ENCODE data around the gene GSTO2. TPM values are rescaled to one million over a fixed set of nuclear protein-coding genes. Genes with fewer than 3 reads are reported as not detected.
A peak's percentile ranks its signal among the peaks of the same experiment; 100 is the strongest.

GSTO2 gene
- total RNA-seq, 4 donors from 2014 or later = 1.9 to 17.1 (median 10.6) TPM

DNA sequence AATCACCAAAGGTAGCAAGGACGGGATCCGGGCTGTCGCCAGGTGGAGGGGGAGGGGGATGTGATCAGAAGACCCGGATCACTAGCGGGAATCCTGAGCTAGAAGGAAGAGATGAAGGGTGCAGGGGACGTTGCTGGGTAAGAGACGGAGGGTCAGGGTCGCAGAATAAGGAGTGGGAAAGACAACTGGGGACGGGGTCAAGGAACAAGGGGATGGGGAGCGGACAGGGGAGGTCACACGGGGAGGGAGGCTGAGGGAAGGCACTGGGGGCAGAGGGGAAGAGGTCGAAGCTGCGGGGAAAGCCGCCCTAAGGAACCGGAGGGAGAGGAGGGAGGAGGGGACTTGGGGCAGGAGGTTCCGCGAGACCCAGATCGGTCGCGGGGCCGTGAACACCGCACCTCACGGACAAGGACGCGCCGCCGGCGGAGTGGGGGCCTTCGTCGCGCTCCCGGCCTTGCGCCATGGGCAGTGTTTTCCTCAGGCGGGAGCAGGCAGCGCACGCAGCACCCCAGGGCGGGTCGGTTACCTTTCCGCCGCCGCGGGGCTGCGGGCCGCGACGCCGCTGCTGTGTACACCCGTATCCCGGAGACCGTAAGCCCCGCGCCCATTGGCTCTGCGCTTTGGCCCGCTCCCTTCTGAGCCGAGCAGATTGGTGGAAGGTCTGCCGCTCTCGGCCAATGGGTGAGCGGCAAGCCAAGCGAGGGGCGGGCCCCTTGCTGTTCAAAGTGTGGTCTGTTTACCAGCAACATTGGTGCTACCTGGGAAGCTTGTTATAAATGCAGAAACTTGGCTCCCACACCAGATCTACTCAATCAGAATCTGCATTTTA, 37.0 kb upstream of the GSTO2 start, which contains the start of gene CFAP43:
TSS of gene CFAP43 (minus strand) at position 581 of the 829 bp plus-strand sequence. CDS start at position 463, 118 bp downstream.
- peak; percentile 99 for DNase-seq
- intact Hi-C loops (cut with DNase I; ENCODE audit: low total_unique reads) = no loop called here
- Histone ChIP-seq H3K9me3 (no peaks in the 10 kb centered on the region), H3K36me3 (no peaks in the 10 kb centered on the region), H3K27ac (peak within 1 kb of the TSS in 3 of 4 donors; percentile 67 to 80 (median 72)), H3K4me1 (peaks cover 3 to 14% (median 8%) of the 10 kb centered on the region in 4 donors), H3K4me3 (peak within 1 kb of the TSS; percentile 47 to 88 (median 84)), H3K27me3 (peaks cover 3% of the 10 kb centered on the region)
- 0 to 4% methylated on average over 11 to 45 of the region's 60 CpGs for WGBS, 2 donors (ENCODE audit: low coverage in 1 of 2)
- in situ Hi-C loops (cut with MboI; ENCODE audit: low pct_ligation_motif_present in 1 of 4, low pct_unique_long_range_greater_than_20kb in 1 of 4, low sequenced_read_pairs in 3 of 4) = no loop called here
- TF ChIP-seq POLR2A (IDR thresholded peaks at IDR 0.05) (peak; percentile 66), EP300 (IDR thresholded peaks at IDR 0.05; ENCODE audit: low read depth) (no peak), POLR2AphosphoS5 (IDR thresholded peaks at IDR 0.05) (peak in 2 of 3 donors; percentile 54 to 75)
- TF ChIP-seq, protein P1, sequence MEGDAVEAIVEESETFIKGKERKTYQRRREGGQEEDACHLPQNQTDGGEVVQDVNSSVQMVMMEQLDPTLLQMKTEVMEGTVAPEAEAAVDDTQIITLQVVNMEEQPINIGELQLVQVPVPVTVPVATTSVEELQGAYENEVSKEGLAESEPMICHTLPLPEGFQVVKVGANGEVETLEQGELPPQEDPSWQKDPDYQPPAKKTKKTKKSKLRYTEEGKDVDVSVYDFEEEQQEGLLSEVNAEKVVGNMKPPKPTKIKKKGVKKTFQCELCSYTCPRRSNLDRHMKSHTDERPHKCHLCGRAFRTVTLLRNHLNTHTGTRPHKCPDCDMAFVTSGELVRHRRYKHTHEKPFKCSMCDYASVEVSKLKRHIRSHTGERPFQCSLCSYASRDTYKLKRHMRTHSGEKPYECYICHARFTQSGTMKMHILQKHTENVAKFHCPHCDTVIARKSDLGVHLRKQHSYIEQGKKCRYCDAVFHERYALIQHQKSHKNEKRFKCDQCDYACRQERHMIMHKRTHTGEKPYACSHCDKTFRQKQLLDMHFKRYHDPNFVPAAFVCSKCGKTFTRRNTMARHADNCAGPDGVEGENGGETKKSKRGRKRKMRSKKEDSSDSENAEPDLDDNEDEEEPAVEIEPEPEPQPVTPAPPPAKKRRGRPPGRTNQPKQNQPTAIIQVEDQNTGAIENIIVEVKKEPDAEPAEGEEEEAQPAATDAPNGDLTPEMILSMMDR (IDR thresholded peaks at IDR 0.05) = peak in 1 of 5 experiments; percentile 24

DNA sequence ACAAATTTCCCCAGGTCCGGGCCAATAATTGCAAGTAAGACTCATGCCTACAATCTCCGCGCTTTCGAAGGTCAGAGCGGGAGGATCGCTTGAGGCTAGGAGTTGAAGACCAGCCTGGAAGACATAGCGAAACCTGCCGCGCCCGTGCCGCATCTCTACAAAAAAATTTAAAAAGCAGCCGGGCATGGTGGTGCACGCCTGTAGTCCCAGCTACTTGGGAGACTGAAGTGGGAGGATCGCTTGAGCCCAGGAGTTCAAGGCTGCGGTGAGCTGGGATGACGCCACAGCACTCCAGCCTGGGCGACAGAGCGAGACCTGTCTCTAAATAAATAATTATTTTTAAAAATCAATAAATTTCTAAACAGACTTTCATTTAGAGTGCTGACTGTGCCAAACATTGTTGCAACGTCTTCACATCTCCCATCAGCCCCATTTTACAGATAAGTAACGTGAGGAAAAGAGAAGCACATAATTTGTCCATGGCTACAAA, 36.3 kb upstream of the GSTO2 start:
- Histone ChIP-seq H3K27ac (peak overlapping the region in 2 of 4 donors; percentile 30 to 67), H3K27me3 (peaks cover 3% of the 10 kb centered on the region), H3K36me3 (no peaks in the 10 kb centered on the region), H3K9me3 (no peaks in the 10 kb centered on the region), H3K4me1 (peaks cover 3 to 14% (median 8%) of the 10 kb centered on the region in 4 donors), H3K4me3 (peak overlapping the region; percentile 37 to 88 (median 84))
- 14 to 16% methylated on average over 4 to 20 of the region's 20 CpGs for WGBS, 2 donors (ENCODE audit: low coverage in 1 of 2)
- in situ Hi-C loops (cut with MboI; ENCODE audit: low pct_ligation_motif_present in 1 of 4, low pct_unique_long_range_greater_than_20kb in 1 of 4, low sequenced_read_pairs in 3 of 4) = no loop called here
- DNase-seq = no peak
- intact Hi-C loops (cut with DNase I; ENCODE audit: low total_unique reads) = no loop called here
- TF ChIP-seq EP300 (IDR thresholded peaks at IDR 0.05; ENCODE audit: low read depth) = no peak

DNA sequence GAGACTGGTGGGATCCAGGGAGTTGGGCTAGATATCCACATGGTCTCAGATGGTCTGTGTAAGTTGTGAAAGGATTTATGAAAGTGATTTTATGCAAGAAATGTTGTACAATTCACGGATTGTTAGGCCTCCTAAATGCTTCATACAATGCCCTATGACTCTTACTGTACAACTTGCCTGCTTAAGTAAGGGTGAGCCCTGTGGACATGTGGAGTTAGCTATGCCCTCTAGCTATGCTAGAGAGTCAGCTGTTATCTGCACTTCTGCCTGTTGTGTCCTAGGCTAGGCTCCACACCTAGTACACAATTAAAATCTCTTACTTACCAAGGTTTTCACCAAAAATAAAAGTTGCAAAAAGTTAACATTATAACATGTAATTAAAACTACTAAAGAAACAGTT, 35.2 kb upstream of the GSTO2 start:
- H3K36me3 ChIP-seq = no peaks in the 10 kb centered on the region
- H3K4me1 ChIP-seq = peaks cover 3 to 14% (median 8%) of the 10 kb centered on the region in 4 donors
- H3K9me3 ChIP-seq = no peaks in the 10 kb centered on the region
- no peak for DNase-seq
- WGBS, 2 donors (ENCODE audit: low coverage in 1 of 2) = 100% methylated on average over 1 of the region's 1 CpG; no CpG with 5 or more reads in 1 of the 2 donors
- TF ChIP-seq POLR2AphosphoS5 (IDR thresholded peaks at IDR 0.05) (no peak), EP300 (IDR thresholded peaks at IDR 0.05; ENCODE audit: low read depth) (no peak), POLR2A (IDR thresholded peaks at IDR 0.05) (no peak)
- TF ChIP-seq, protein P1 (IDR thresholded peaks at IDR 0.05) = no peak
- intact Hi-C loops (cut with DNase I; ENCODE audit: low total_unique reads) (no loop called here), in situ Hi-C loops (cut with MboI; ENCODE audit: low pct_ligation_motif_present in 1 of 4, low pct_unique_long_range_greater_than_20kb in 1 of 4, low sequenced_read_pairs in 3 of 4) (no loop called here)
- H3K27ac ChIP-seq = no peak overlapping the region
- no peak overlapping the region for H3K4me3 ChIP-seq
- H3K27me3 ChIP-seq = peaks cover 3% of the 10 kb centered on the region

DNA sequence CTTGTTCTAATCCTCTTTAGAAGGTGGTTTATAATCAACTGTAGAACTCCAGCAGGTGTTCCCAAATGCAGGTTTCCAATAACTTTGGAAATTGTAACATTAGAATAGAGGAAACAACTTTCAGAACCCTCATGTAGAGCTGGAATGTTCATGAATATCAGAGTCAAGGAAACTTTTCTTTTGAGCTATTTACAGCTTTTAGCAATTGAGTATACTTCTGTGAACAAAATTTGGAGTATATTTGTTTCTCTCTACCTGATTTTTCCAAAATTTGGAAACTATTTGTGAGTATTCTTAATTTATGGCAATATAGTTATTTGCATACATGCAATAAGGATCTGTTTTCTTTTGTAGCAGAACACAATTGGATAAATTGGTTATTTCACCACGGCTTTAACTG, 34.0 kb upstream of the GSTO2 start:
- Histone ChIP-seq H3K27me3 (peaks cover 3% of the 10 kb centered on the region), H3K36me3 (no peaks in the 10 kb centered on the region), H3K4me3 (no peak overlapping the region), H3K9me3 (no peaks in the 10 kb centered on the region), H3K4me1 (peaks cover 3 to 14% (median 8%) of the 10 kb centered on the region in 4 donors), H3K27ac (no peak overlapping the region)
- intact Hi-C loops (cut with DNase I; ENCODE audit: low total_unique reads) (no loop called here), in situ Hi-C loops (cut with MboI; ENCODE audit: low pct_ligation_motif_present in 1 of 4, low pct_unique_long_range_greater_than_20kb in 1 of 4, low sequenced_read_pairs in 3 of 4) (no loop called here)
- WGBS, 2 donors (ENCODE audit: low coverage in 1 of 2) = 72 to 73% methylated on average over 1 of the region's 1 CpG
- TF ChIP-seq POLR2AphosphoS5 (IDR thresholded peaks at IDR 0.05) = no peak
- TF ChIP-seq, protein P1 (IDR thresholded peaks at IDR 0.05) = no peak
- DNase-seq = no peak

All from transverse colon (tissue), 4 donors.